ENCODE data around the gene YY2. TPM values are rescaled to one million over a fixed set of nuclear protein-coding genes. Genes with fewer than 3 reads are reported as not detected.

Gene YY2
- total RNA-seq, 4 donors from 2014 or later: 2.3 to 3.0 (median 2.7) TPM

GRCh38 chrX:21845096-21845495 lies 10.7 kb upstream of the YY2 start:
- no peak for TF ChIP-seq CTCF (IDR thresholded peaks at IDR 0.05)
- ATAC-seq (ENCODE audit: low FRiP score): no peak
- DNase-seq (ENCODE audit: low spot score): no peak

GRCh38 chrX:21847342-21847741 lies 8.4 kb upstream of the YY2 start:
- TF ChIP-seq CTCF (IDR thresholded peaks at IDR 0.05): no peak
- no peak for ATAC-seq (ENCODE audit: low FRiP score)
- DNase-seq (ENCODE audit: low spot score): no peak

GRCh38 chrX:21853578-21853977 lies 2.2 kb upstream of the YY2 start:
- ATAC-seq (ENCODE audit: low FRiP score) (no peak), DNase-seq (ENCODE audit: low spot score) (no peak)
- TF ChIP-seq CTCF (IDR thresholded peaks at IDR 0.05): no peak

- DNase-seq (ENCODE audit: low spot score) (no peak), ATAC-seq (ENCODE audit: low FRiP score) (no peak)
- no peak for TF ChIP-seq CTCF (IDR thresholded peaks at IDR 0.05)
Measured at GRCh38 chrX:21856504-21856903, 717 bp downstream of the YY2 start.

GRCh38 chrX:21863241-21863640 lies 7.5 kb downstream of the YY2 start:
- TF ChIP-seq CTCF (IDR thresholded peaks at IDR 0.05): no peak
- ATAC-seq (ENCODE audit: low FRiP score) (no peak), DNase-seq (ENCODE audit: low spot score) (no peak)

- DNase-seq (ENCODE audit: low spot score) (no peak), ATAC-seq (ENCODE audit: low FRiP score) (no peak)
- TF ChIP-seq CTCF (IDR thresholded peaks at IDR 0.05): no peak
Measured at GRCh38 chrX:21865436-21865835, 9.6 kb downstream of the YY2 start.

GRCh38 chrX:21870494-21870893 lies 14.7 kb downstream of the YY2 start:
- ATAC-seq (ENCODE audit: low FRiP score) (no peak), DNase-seq (ENCODE audit: low spot score) (no peak)
- no peak for TF ChIP-seq CTCF (IDR thresholded peaks at IDR 0.05)
